ENCODE results near the gene HNF1B. TPM values are rescaled to one million over a fixed set of nuclear protein-coding genes. Genes with fewer than 3 reads are reported as not detected.

Gene HNF1B
- total and polyA plus RNA-seq, 4 donors, result 1.6 to 5.7 (median 4.5) TPM

GRCh38 chr17:37781451-37781850 is 36.6 kb upstream of the HNF1B start:
- no peaks in the 10 kb centered on the region for H3K27me3 ChIP-seq (ENCODE audit: control insufficient read depth in 4 of 4, insufficient read depth in 4 of 4, low read length in 3 of 4)
- no peak for DNase-seq (ENCODE audit: low spot score)
- no peaks in the 10 kb centered on the region for H3K9me3 ChIP-seq (ENCODE audit: control insufficient read depth in 4 of 4, low read length in 3 of 4)
- H3K36me3 ChIP-seq (ENCODE audit: control insufficient read depth in 4 of 4, insufficient read depth in 3 of 4, low read depth in 1 of 4, low read length in 3 of 4), result no peaks in the 10 kb centered on the region
- 84% methylated on average over 2 of the region's 2 CpGs for WGBS
- H3K4me3 ChIP-seq (ENCODE audit: low read depth in 1 of 3, low read length in 3 of 3), result no peak overlapping the region
- TF ChIP-seq ZBTB33 (IDR thresholded peaks at IDR 0.05) (no peak), FOXA1 (IDR thresholded peaks at IDR 0.05) (no peak), JUND (IDR thresholded peaks at IDR 0.05) (no peak), REST (IDR thresholded peaks at IDR 0.05) (no peak), EGR1 (IDR thresholded peaks at IDR 0.05; ENCODE audit: low read depth in 2 of 2) (no peak), HNF4G (IDR thresholded peaks at IDR 0.05) (no peak), ATF3 (IDR thresholded peaks at IDR 0.05) (no peak), YY1 (IDR thresholded peaks at IDR 0.05) (no peak), TAF1 (conservative IDR thresholded peaks at IDR 0.05) (no peak)
- H3K4me1 ChIP-seq (ENCODE audit: control insufficient read depth in 4 of 4, insufficient read depth in 4 of 4, low read length in 3 of 4), result no peaks in the 10 kb centered on the region
- no peak overlapping the region for H3K27ac ChIP-seq (ENCODE audit: low read depth in 1 of 2, low read length in 2 of 2)
- no peak overlapping the region for H3K9ac ChIP-seq (ENCODE audit: low read depth in 1 of 2, low read length in 2 of 2)

- no peaks in the 10 kb centered on the region for H3K4me1 ChIP-seq (ENCODE audit: control insufficient read depth in 4 of 4, insufficient read depth in 4 of 4, low read length in 3 of 4)
- no peaks in the 10 kb centered on the region for H3K9me3 ChIP-seq (ENCODE audit: control insufficient read depth in 4 of 4, low read length in 3 of 4)
- H3K9ac ChIP-seq (ENCODE audit: low read depth in 1 of 2, low read length in 2 of 2), result no peak overlapping the region
- no peak overlapping the region for H3K27ac ChIP-seq (ENCODE audit: low read depth in 1 of 2, low read length in 2 of 2)
- TF ChIP-seq MAX (IDR thresholded peaks at IDR 0.05) (no peak), RAD21 (IDR thresholded peaks at IDR 0.05) (no peak), HNF4G (IDR thresholded peaks at IDR 0.05) (no peak), CTCF (IDR thresholded peaks at IDR 0.05; ENCODE audit: low read depth, low read length, missing input control) (no peak), TAF1 (conservative IDR thresholded peaks at IDR 0.05) (no peak), HNF4A (conservative IDR thresholded peaks at IDR 0.05) (no peak), NR2F2 (IDR thresholded peaks at IDR 0.05) (no peak), ZBTB33 (IDR thresholded peaks at IDR 0.05) (no peak), YY1 (IDR thresholded peaks at IDR 0.05) (no peak), RXRA (IDR thresholded peaks at IDR 0.05) (no peak), FOXA2 (IDR thresholded peaks at IDR 0.05) (no peak), JUND (IDR thresholded peaks at IDR 0.05) (no peak)
- no peaks in the 10 kb centered on the region for H3K27me3 ChIP-seq (ENCODE audit: control insufficient read depth in 4 of 4, insufficient read depth in 4 of 4, low read length in 3 of 4)
- WGBS, result 81% methylated on average over 4 of the region's 4 CpGs
- no peaks in the 10 kb centered on the region for H3K36me3 ChIP-seq (ENCODE audit: control insufficient read depth in 4 of 4, insufficient read depth in 3 of 4, low read depth in 1 of 4, low read length in 3 of 4)
- H3K4me3 ChIP-seq (ENCODE audit: low read depth in 1 of 3, low read length in 3 of 3), result no peak overlapping the region
- no peak for DNase-seq (ENCODE audit: low spot score)
Measured at GRCh38 chr17:37779554-37779953, 34.7 kb upstream of the HNF1B start.
